Measurements from ENCODE around the gene LARGE1.
"Not testable (repeated sequence)": the region's sequence is repeated elsewhere in the genome, so short reads cannot be mapped to it uniquely, and the experiment has no call there.

LARGE1 gene

DNA sequence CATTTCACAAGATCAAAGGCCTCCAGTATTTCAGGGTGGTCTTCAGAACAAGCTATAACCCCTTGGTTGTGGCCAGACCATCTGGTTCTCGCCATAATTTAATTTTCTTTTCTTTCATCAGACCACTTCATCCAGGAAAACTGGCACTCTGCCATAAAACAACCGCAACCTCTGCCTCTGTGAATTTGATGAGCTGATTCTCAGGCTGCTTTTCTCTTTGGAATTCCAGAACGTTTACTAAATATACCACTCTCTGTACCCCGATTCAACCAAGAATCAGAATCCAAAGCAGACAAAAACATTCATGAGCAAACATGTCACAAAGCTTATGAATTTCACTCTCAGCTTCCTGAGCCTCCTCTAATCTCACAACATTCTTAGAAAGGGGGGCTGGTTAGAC is 530.3 kb downstream of the LARGE1 start:
- no peak for DNase-seq

DNA sequence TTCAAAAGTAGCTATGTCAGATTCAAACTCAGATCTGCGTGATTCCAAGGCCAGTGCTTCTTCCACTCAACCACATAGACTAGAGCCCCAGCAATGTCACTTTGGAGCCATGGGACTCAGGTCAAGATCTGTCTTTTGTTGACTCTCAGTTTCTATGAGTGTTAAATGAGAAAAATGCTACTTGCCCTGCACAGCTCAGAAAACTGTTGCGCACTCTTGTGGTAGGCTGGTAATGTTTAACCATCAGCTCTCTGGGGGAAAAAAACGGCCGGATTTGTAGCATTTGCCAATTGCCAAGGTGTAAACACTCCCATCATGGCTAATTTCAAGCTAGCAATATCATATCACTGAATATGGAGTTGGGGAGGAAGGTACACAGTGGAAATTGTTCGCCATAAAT is 534.0 kb downstream of the LARGE1 start:
- no peak for DNase-seq

DNA sequence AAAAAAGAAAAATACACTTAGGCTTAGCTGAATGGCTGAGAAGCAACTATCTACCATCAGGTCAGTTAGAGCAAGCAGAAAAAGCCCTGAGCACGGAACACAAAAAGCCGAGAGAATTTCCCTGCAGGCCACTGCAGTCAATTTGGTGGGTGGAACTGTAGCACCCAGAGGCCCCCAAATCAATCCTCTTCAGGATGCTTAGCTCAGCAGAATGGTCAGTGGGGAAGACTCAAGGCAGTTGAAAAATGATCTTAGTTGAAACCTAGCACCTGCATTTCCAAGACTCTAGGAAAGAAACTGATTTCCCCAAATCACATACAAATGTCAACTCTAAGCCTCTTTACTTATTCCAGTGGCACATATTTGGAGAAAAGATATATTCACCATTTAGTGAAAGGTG is 534.7 kb downstream of the LARGE1 start:
- no peak for DNase-seq

DNA sequence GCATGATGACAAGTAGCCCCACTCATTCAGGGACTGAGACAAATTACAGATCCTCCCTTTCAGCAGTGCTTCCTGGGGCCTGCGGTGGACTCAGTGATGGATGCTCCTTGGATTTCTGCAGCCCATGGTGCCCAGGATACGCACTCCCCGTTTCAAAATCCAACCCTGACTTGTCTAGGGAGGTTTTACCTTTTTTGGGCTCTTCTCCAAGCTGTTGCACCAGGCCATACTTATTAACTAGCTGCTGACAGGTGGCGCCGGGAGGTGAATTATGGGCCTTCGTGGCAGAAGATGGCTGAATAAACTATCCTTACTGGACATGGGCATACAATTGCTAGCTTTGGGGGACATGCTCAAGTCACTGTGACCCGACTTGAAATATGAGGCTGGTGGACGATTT is 537.8 kb downstream of the LARGE1 start:
- DNase-seq = no peak

DNA sequence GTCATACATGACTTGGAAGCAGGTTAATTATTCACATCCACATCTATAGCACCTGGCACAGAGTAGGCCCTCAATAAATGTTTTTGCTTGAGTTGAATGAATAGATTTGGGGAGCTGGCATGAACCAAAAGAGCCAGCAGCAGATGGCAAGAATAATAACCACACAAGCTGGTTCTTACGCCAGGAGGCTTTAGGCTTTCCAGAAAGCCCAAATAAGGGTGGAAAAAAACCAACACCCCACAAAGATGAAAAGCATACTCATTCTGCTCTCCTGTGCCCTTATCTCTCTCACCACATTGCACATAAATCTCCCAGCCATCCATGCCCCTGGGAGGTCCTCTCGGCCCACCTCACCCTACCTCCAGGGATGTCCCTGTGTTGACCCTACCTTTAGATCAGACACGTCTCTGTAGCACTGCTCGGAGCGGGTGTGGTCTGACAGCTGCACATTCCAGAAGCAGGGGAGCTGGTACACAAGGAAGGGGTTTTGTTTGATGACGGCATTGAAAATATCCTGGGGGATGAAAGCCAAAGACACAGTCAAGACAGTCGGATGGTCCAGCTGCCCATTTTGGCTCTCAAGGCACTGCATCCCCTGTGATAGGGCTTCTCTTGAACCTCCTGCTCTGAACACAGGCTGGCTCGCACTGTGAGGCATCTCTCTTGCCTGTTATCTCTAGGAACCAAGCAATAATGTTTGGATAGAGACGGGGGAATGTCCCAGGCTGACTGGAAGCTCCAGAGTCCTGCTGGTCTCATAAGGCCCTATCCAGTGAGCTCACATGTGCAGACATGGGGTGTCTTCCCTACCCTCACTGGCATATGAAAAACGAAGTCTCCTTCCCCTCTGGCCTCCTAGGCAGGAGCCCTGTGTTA is 538.5 kb downstream of the LARGE1 start:
- no peak for DNase-seq

DNA sequence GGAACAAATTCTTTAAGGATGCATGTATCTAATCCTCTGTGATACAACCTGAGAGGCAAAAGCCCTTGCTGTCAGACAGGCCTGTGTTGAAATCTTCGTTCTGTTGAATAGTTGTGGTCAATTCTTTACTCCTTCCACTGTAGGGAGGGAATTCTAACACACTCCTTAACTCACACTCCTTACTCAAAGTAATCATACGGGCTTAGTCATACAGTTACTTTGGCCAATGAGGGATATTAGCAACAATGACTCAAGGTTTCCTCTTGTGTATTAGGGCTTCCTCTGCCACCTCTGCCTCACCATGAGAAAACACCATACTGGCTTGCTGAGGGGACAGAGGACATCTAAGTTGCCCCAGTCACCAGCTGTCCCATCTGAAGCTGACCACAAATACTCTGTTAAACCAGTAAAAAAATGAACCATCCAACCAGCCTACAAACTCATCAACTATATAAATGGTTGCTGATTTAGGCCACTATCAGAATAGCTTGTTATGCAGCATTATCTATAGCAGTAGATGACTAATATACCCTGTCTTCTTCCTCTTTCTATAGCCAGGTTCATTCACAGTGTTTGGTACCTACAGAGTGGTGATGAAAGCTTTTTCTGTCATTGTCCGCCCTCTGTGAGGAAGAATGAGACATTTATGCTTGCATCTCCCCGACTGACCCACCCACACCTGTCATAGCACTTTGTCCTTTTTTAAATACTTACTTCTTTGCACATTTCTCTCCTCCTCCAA is 539.3 kb downstream of the LARGE1 start:
- no peak for DNase-seq

DNA sequence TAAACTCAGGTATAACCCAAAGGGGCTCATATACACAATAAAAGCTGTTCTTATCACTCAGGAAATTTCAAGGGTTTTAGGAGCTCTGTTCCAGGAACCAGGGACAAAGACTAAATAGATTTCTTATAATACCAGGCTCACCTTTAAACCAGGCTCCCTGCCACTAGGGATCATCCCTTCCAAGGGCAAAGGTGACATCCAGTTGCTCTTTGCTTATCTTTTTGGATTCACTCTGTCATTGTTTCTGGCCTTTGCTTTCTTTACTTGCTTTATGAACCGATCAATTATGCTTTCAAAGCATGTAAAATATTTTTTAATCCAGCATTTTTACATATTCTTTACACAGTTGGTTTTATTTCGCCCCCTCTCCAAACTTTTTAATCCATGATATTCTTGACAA is 540.4 kb downstream of the LARGE1 start:
- DNase-seq = no peak

DNA sequence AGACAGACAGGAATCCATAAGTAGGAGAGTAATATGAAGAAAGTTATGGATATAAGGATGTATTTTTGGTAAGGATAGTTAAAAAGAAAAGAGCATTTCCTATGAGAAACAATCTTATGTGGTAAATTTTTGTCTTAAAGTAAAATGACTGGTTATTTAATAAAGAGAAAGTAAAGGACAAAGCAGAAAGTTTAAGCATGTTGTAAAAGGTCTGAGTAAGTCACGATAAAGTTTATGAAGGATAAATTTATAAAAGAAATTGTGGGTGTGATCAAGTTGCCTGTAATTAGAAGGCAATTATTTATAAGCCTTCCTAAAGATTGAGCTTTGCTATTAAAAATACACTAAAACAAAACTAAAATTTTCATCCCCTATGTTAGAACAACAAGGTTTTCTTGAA is 547.4 kb downstream of the LARGE1 start:
- DNase-seq = no peak

DNA sequence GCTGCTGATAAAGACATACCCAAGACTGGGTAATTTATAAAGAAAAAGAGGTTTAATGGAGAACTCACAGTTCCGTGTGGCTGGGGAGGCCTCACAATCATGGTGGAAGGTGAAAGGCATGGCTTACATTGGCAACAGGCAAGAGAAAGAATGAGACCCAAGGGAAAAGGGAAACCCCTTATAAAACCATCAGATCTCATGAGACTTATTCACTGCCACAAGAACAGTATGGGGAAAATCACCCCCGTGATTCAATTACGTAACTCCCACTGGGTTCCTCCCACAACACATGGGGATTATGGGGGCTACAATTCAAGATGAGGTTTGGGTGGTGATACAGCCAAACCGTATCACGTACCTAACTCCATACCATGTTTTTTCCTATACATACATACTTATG is 557.0 kb downstream of the LARGE1 start:
- not testable (repeated sequence) for DNase-seq

DNA sequence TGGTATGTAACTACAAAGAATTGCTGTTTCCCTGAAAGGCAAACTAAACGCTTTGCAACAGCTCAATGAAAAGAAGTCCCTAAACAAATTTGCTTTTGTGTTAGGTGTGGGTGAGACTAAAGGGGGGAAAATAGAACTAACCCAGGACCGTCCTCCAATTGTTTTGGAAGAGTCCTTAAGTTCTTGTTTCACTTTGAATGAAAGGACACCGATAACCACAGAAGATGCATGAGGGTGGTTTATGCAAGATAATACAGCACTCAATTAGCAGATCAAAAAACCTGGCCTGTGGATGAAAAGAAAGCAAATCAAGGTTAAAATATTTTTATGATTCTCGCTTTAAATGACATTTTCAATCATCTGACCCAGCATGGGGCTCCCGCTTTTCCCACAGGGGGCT is 557.6 kb downstream of the LARGE1 start:
- no peak for DNase-seq

DNA sequence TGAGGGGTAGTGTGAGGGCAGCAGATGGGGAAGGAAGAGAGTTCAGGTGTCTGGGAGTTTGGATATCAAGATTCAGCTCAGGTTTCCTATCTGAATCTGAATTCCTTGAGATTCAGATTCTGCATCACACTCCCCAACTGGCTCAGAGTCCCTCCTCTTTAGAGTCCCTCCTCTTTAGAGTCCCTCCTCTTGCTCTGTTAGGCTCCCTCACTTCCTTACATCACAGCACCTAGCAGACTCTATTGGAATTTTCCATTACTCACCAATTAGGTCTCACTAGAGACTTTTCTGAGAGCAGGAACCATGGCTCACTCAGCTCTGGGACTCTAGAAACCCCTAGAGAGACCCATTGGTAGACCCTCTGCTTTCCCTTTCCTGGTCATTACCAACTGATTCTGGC is 558.7 kb downstream of the LARGE1 start:
- DNase-seq = no peak

DNA sequence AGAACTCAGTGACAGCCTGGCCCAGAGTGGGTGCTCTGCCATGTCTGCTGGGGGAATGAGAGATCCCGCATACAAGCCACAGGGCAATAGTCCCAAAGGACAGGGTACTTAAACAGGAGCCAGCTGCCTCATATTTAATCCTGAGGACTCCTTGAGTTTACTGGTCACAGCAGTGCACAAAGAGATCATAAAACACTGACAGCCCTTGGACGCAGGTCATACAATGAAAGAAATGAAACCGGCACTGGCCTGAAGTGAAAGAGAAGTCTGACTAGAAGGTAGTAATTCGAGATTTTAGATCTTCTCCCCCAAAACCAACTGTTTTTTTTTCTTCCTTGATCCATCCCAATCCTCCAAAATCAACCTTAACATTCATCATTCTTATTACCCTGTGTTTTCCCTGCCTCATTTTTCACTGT is 562.3 kb downstream of the LARGE1 start:
- no peak for DNase-seq

DNA sequence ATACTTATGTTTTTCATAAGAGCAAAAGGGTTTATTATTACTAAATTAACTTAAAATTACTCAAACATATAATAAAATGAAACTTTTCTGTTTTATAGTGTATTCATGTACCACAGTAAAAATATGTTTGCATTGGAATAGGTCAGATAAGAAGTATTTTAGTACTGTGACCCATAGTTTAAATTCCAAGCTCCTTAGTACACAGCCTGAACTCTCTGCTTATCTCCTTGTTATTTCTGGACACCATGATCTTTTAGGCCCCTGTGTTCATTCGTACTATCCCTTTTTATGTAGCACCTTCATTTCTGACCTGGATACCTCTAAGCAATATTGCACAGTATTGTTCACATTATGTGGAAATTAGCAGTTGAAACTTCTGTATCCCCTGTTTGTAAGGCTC is 565.3 kb downstream of the LARGE1 start:
- DNase-seq = no peak

DNA sequence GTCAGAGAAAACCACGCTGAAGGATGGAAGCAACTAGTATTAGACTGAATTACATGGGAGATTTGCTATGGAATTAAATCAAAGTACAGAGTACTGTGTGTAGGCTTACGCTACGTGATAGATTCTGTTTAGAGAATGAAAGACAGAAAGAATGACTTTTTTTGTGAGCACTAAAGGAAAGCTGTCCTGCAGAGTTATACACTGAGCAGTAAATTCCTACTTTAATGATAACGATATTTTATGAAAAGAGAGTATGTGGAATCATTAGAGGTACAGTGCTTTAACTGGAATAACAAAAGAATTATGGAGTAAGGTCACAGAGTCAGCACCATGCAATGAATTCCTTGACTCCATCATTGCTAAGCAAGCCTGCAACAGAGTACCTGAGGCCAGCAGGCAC is 566.8 kb downstream of the LARGE1 start:
- DNase-seq = no peak

DNA sequence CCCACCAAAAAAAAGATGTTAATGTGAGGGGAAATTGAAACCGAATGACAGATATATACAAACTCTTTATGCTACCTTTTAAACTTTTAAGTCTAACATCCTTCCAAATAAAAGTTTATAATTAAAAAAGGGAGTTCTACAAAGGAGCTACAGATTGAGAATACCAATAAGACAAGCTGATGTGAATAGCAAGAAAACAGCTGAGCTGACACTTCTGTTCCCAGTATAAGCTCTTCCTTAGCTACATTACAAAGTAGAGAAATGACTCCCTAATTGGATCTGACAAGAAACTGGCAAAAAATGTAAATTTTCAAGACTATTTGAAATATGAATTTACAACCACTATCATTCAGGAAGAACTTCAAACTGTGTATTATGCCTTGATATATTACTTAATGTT is 567.5 kb downstream of the LARGE1 start:
- DNase-seq = no peak

DNA sequence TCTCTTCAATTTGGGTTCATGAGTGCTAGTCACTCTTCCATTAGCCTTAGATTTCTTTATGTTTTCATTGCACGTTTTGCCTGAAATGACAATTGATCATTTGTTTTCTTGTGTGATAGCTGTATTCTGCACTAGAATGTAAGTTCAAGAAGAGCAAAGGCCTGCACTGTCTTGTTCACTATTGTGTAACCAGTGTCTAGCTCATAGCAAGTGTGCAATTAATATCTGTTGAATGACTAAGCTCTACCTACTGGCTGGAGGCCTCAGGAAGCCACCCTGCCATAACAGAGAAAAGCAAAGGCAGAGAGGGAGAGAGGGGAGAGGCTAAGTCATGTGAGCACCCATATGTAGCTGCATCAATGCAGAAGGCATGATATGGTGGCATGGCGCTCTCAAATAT is 569.3 kb downstream of the LARGE1 start:
- no peak for DNase-seq

DNA sequence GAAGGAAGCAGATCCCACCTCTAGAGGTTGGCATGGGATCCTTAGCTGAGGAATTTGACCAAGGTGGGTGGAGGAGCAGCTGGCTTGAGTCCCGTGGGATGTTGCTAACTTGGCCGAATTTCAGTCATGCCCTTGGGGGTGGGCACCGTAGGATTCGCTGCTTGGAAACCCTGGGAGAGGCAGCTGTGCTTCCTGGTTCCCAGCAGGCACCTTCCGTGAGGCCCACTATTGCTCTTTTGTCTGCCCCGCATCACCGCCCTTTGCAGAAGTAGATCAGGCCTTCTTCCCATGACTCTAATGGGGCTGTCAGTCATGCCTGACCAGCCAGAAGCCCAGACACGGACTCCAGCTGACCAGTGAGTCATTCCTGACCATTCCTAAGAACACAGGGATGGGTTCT is 569.8 kb downstream of the LARGE1 start:
- DNase-seq = no peak

DNA sequence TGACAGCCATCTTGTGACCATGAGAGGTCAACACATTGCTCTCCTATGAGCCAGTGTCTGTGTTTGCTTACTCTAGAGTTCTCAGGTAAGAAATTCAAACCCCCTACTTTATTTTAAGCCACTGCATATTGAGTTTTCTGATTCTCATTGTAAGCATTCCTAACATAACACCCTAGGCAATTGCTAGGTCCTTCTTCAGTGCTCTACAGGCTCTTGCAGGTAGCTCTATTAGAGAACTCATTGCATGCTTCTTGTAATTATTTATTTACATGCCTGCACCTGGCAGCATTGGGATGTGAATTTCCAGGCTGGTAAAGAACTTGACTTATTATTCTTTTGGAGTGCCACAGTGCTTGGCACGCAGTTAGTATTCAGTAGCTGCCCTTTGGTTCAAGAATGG is 573.3 kb downstream of the LARGE1 start:
- no peak for DNase-seq

DNA sequence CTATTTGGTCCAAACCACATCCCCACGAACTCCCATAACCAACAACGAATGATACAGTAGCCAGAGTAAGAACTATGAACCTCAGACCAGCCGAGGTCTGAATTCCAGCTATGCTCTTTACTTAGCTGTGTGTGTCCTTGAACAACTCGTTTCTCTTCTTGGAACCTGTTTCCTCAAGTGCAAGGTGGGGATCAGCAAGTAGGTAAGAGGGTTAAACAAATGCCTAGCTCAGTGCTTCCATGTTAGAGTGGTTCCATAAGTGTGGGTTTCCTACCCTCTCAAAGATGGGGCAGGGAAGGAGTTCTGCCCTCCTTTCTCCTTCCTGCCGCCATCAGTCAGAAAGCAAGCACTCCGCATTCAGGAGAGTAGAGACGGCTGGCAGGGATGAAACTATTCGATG is 578.7 kb downstream of the LARGE1 start:
- no peak for DNase-seq

DNA sequence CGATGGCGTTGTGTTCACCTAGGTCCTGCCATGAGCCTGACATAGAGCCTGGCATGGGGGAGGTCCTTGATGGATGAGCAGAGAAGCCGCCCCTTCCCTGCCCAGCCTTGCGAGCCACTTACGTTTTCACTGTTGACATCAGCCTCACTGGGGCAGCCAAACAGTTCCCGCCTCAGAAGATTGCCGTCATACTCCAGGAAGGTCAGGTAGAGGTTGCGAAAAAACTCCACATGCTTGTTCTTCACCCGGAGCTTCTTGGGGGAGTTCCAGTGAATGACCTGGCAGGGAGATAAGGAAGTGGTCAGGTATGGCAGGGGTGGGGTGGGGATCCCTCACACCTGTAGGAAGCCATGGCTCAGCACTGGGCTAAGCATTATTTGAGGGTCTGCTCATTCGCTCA is 582.8 kb downstream of the LARGE1 start:
- no peak for DNase-seq

DNA sequence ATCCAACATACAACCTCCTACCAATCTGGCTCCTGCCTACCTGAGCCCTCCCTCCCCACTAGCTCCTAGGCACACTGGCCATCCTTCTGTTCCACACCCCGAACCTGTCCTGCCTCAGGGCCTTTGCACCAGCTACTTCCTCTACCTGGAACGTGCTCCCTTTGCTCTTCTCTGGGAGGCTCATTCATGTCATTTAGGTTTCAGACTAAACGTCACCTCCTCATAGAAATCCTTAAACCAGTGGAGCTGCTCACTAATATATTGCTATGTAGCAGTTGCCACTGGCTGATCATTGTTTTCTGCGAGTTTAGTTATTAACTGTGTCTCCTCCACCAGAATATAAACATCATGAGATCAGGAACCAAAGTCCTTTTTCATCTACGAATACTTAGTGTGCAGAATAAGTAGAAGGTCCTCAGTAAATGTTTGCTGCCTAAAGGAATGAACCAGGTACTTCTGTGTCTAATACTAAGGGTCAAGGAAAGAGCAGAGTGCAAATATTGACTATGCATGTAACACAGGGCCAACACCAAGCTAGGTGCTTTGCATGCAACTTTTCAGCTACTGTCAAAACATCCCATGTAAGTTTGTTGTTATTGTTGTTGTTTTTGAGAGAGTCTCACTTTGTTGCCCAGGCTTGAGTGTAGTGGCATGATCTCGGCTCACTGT is 584.5 kb downstream of the LARGE1 start:
- no peak for DNase-seq

DNA sequence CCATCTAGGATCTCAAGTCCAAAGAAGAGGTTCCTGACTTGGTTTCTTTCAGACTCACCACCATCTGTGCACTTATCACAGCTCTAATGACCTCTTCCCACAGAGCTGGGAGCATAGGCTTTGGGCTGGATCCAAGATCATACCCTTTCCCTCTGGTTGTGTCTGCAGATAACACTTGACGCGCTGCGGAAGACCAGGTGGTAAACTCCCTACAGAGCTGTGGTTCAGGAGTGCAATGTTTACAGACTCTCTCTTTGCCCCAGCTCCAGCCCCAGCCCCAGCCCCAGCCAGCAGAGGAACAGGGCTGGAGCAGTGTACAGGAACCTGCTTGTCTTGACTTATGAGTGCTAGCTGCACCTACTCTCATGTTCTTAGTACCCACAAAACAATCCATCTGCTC is 587.7 kb downstream of the LARGE1 start:
- DNase-seq = no peak

DNA sequence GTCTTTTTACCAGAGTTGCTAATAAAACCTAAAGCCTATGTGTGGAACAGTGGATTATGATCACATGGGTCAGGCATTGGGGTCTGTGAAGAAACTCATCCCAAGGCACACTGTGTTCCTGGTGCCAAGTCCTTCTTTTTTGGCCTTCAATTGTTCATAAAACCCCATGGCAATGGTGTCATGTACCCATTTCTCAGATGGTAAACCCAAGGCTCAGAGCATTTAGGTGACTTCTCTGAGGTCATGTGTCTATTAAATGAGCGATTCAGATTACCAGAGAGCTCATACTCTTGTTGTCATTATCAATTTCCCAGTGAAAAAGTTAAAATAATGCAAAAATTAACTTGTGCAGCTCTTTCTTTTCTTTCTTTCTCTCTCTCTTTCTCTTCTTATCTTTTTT is 589.3 kb downstream of the LARGE1 start:
- DNase-seq = no peak

DNA sequence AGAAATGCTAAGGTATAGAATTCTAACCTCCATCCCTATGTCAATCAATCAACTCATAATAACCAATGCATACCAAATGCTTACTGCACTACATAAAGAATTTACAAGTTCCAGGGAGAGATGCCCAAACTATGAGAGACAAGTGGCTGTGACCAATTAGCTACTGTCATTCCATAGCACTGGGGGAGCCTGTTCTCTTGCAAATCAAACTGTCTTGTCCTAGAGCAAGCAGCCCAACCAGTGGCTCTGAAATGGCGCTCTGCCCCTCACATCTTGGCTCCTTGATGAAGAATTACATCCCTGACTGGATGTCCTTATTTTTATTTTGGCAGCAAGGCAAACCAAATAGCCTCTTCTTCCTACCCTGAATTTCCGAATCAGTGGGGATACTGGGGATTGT is 589.7 kb downstream of the LARGE1 start:
- DNase-seq = no peak

Data from femur (tissue), 1 donor.